CD4-positive, alpha-beta T cell (primary cell): ENCODE results near the gene ADGRA1. TPM values are rescaled to one million over a fixed set of nuclear protein-coding genes. Genes with fewer than 3 reads are reported as not detected.

Experiments
- ATAC-seq: fragments of 200-7000 bp; cut with Tn5 transposase; one replicate; pipeline ENCODE4 v1.10.0; 2022; ENCODE audit warnings: mild to moderate bottlenecking; ENCODE audit not compliant: poor library complexity
- CTCF ChIA-PET: fragments of 350-600 bp; sonication (Branson Sonifier 250); formaldehyde crosslinking; loops from one replicate; lab custom pipeline; 2021; ENCODE audit warnings: antibody characterized with exemption, inconsistent platforms; lab: Charles Lee
- POLR2A ChIA-PET: fragments of 350-600 bp; sonication (Branson Sonifier 250); formaldehyde crosslinking; loops from one replicate; lab custom pipeline; 2021; ENCODE audit warnings: antibody characterized with exemption, inconsistent platforms; lab: Charles Lee
- DNase-seq, 14 experiments: peaks; one replicate each; pipeline ENCODE4 v3.0.0-alpha.2; 2013 to 2020; ENCODE audit warnings: mixed read lengths in 2 of 14
- H3K27ac ChIP-seq, 2 donors: one replicate each; pipeline versions ENCODE4 v1.5.1 to v1.7.0; 2013; ENCODE audit warnings: low read length in 2 of 2, low read depth in 1 of 2, mild to moderate bottlenecking in 1 of 2
- H3K27me3 ChIP-seq, 2 experiments: 1 replicate in 1 of 2; 2 replicates in 1 of 2; pipeline versions ENCODE4 v1.6.1 to v1.7.0; 2013; ENCODE audit warnings: low read length in 2 of 2, control low read depth in 1 of 2, mild to moderate bottlenecking in 1 of 2, moderate library complexity in 1 of 2; ENCODE audit not compliant: insufficient read depth in 2 of 2, control insufficient read depth in 1 of 2
- H3K36me3 ChIP-seq: one replicate; pipeline ENCODE4 v1.6.1; 2013; ENCODE audit warnings: low read length, control low read depth; ENCODE audit not compliant: insufficient read depth
- H3K4me1 ChIP-seq: one replicate; pipeline ENCODE4 v1.6.1; 2013; ENCODE audit warnings: low read length, control low read depth; ENCODE audit not compliant: insufficient read depth
- H3K4me3 ChIP-seq: one replicate; pipeline ENCODE4 v1.5.1; 2013; ENCODE audit warnings: mild to moderate bottlenecking, low read length, moderate library complexity
- H3K9me3 ChIP-seq, 2 experiments: 1 replicate in 1 of 2; 2 replicates in 1 of 2; pipeline versions ENCODE4 v1.6.1 to v1.7.0; 2013; ENCODE audit warnings: low read length in 2 of 2, mild to moderate bottlenecking in 2 of 2, control low read depth in 1 of 2, moderate library complexity in 1 of 2; ENCODE audit not compliant: control insufficient read depth in 1 of 2, insufficient read depth in 1 of 2
- H3K27ac Mint-ChIP-seq: one replicate; pipeline ENCODE4 v1.8.0; 2020; ENCODE audit warnings: mixed read lengths
- H3K27me3 Mint-ChIP-seq: one replicate; pipeline ENCODE4 v1.8.0; 2021; ENCODE audit warnings: mixed read lengths
- H3K36me3 Mint-ChIP-seq: one replicate; pipeline ENCODE4 v1.8.0; 2021; ENCODE audit warnings: low read depth, mixed read lengths
- H3K4me1 Mint-ChIP-seq: one replicate; pipeline ENCODE4 v1.8.0; 2021; ENCODE audit warnings: low read depth, mixed read lengths
- H3K4me3 Mint-ChIP-seq: one replicate; pipeline ENCODE4 v1.8.0; 2020; ENCODE audit warnings: mild to moderate bottlenecking, mixed read lengths
- H3K9me3 Mint-ChIP-seq: one replicate; pipeline ENCODE4 v1.8.0; 2020; ENCODE audit warnings: mixed read lengths
- intact Hi-C, 2 experiments: fragments of 100-400 bp; cut with DNase I in 1 of 2; cut with micrococcal nuclease in 1 of 2; formaldehyde crosslinking; loops; one replicate each; pipeline versions ENCODE4 v1.15.1 to v1.9.0; 2023 to 2025; cut with DNase I, micrococcal nuclease
- total RNA-seq, 174 experiments: library from RNA in 2 of 174; stranded (reverse) in 2 of 174; gene quantifications; one replicate each; pipeline ENCODE4 v1.2.3 and lab custom pipeline; 2021 to 2026
- TF ChIP-seq, protein P1 (sequence below): fragments of 200-600 bp; IDR thresholded peaks from one replicate; pipeline ENCODE4 v1.8.0; 2022; ENCODE audit warnings: antibody characterized with exemption, mild to moderate bottlenecking

ADGRA1 gene
- total RNA-seq, 2 experiments from 2014 or later: not detected

DNA sequence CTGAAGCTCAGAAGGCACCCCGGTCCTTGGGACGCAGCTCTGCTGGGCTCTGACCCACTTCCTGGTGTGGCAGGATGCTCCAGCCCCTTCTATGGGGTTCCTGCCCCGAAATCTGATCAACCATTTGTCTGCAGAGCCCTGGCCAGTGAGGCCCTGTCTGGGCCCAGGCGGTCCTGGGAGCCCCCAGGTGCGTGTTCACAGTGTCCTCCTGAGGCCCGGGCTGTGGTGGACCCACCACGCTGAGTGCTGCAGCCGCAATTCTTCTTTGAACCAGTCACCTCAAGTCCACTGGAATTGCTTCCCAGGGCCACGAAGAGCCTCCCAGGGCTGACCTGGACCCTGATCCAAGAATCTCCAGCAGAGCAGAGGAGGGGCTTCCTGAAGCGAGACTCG, 91.4 kb downstream of the ADGRA1 start:
- TF ChIP-seq, protein P1, sequence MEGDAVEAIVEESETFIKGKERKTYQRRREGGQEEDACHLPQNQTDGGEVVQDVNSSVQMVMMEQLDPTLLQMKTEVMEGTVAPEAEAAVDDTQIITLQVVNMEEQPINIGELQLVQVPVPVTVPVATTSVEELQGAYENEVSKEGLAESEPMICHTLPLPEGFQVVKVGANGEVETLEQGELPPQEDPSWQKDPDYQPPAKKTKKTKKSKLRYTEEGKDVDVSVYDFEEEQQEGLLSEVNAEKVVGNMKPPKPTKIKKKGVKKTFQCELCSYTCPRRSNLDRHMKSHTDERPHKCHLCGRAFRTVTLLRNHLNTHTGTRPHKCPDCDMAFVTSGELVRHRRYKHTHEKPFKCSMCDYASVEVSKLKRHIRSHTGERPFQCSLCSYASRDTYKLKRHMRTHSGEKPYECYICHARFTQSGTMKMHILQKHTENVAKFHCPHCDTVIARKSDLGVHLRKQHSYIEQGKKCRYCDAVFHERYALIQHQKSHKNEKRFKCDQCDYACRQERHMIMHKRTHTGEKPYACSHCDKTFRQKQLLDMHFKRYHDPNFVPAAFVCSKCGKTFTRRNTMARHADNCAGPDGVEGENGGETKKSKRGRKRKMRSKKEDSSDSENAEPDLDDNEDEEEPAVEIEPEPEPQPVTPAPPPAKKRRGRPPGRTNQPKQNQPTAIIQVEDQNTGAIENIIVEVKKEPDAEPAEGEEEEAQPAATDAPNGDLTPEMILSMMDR: no peak
- H3K9me3 ChIP-seq: peaks cover 0 to 20% of the 10 kb centered on the region in 2 experiments
- Mint-ChIP-seq H3K27ac (no peak overlapping the region), H3K36me3 (no peaks in the 10 kb centered on the region), H3K4me1 (no peaks in the 10 kb centered on the region), H3K9me3 (no peaks in the 10 kb centered on the region), H3K4me3 (no peak overlapping the region), H3K27me3 (peaks cover 4% of the 10 kb centered on the region)
- H3K36me3 ChIP-seq: no peaks in the 10 kb centered on the region
- no peak overlapping the region for H3K27ac ChIP-seq
- intact Hi-C loops: no loop called here
- no peaks in the 10 kb centered on the region for H3K27me3 ChIP-seq
- no peak overlapping the region for H3K4me3 ChIP-seq
- no peaks in the 10 kb centered on the region for H3K4me1 ChIP-seq
- DNase-seq: no peak
- no peak for ATAC-seq
- POLR2A ChIA-PET: no interaction called here
- CTCF ChIA-PET: no interaction called here

DNA sequence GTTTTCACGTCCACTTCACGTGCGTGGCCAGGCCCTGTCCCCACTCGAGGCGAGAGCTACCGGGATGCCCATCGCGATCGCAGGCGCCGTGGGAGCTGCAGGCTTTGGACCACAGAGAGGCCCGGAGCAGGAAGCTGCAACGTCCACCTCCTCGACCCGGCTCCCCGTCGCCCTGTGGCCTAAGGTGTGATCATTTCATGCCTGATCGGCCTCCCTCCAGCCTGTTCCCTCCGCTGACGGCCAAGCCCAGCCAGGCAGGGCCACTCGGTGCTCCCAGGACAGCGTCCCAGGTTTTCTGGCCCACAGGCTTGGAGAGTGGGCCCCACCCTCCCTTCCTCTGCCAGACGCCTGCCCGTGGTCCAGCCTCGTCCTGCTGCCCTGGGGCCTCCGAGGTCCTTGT, 91.9 kb downstream of the ADGRA1 start:
- intact Hi-C loops: no loop called here
- Histone ChIP-seq H3K27me3 (no peaks in the 10 kb centered on the region), H3K36me3 (no peaks in the 10 kb centered on the region), H3K4me3 (no peak overlapping the region), H3K27ac (no peak overlapping the region), H3K9me3 (peaks cover 0 to 22% of the 10 kb centered on the region in 2 experiments), H3K4me1 (no peaks in the 10 kb centered on the region)
- ChIA-PET POLR2A (no interaction called here), CTCF (no interaction called here)
- ATAC-seq: no peak
- Mint-ChIP-seq H3K27ac (no peak overlapping the region), H3K4me3 (no peak overlapping the region), H3K9me3 (no peaks in the 10 kb centered on the region), H3K27me3 (peaks cover 2% of the 10 kb centered on the region), H3K36me3 (no peaks in the 10 kb centered on the region), H3K4me1 (no peaks in the 10 kb centered on the region)
- TF ChIP-seq, protein P1: no peak
- no peak for DNase-seq

DNA sequence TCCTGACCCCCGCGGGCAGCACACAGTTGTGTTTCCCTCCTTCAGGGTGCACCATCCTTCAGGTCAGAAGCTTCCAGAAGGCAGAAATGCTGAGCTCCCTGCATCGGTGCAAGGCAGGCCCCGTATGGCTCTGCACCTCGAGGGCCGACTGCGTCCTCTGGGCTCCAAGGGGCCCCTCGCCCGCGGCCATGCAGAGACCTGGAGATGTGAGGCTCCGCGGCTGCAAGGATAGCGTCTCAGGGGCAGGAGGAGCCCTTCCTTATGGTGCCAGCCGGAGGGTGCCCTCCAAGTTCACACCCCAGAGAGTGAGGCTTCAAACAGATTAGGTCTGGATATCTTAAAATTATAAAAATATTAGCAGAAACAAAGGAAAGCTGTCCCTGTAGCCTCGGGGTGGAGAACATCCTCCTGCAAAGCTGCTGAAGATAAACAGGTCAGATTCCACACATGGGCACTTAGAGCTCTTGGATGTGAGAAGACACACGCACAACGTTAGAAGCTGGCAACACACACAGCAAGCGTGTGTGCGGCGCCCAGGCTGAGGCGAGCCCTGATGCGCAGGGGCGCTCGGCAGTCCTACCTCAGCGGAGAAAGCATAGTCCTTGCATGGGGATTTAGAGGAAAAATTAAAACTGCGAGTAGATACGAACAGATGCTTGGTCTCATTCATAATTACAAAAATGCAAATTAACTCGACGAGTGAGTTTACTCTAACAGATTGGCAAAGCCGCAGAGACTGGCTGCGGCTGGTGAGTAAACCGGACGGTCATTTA, 92.7 kb downstream of the ADGRA1 start:
- no peak overlapping the region for H3K4me3 Mint-ChIP-seq
- H3K27ac Mint-ChIP-seq: no peak overlapping the region
- no peaks in the 10 kb centered on the region for H3K9me3 Mint-ChIP-seq
- H3K36me3 Mint-ChIP-seq: no peaks in the 10 kb centered on the region
- Histone ChIP-seq H3K36me3 (no peaks in the 10 kb centered on the region), H3K4me3 (no peak overlapping the region), H3K9me3 (peaks cover 0 to 26% of the 10 kb centered on the region in 2 experiments), H3K4me1 (no peaks in the 10 kb centered on the region), H3K27ac (no peak overlapping the region), H3K27me3 (no peaks in the 10 kb centered on the region)
- H3K4me1 Mint-ChIP-seq: no peaks in the 10 kb centered on the region
- intact Hi-C loops: no loop called here
- TF ChIP-seq, protein P1: no peak
- H3K27me3 Mint-ChIP-seq: no peaks in the 10 kb centered on the region
- DNase-seq (no peak), ATAC-seq (no peak)
- ChIA-PET CTCF (no interaction called here), POLR2A (no interaction called here)
